Osteoblast (primary cell): ENCODE measurements around the gene EXOSC10. TPM values are rescaled to one million over a fixed set of nuclear protein-coding genes. Genes with fewer than 3 reads are reported as not detected.
"Not testable (repeated sequence)": the region's sequence is repeated elsewhere in the genome, so short reads cannot be mapped to it uniquely, and the experiment has no call there.

Experiments
- DNase-seq: peaks from one replicate; pipeline ENCODE4 v3.0.0; 2011; ENCODE audit warnings: low spot score, mixed read lengths; ENCODE audit not compliant: insufficient read length; ENCODE audit errors: missing footprints
- H2AFZ ChIP-seq: 2 replicates; pipeline ENCODE4 v1.6.0; 2011; ENCODE audit warnings: mild to moderate bottlenecking, low read length
- H3K27ac ChIP-seq: 2 replicates; pipeline ENCODE4 v1.5.1; 2011; ENCODE audit warnings: mild to moderate bottlenecking, low read depth, low read length, moderate library complexity
- H3K27me3 ChIP-seq: 2 replicates; pipeline ENCODE4 v1.6.0; 2012; ENCODE audit warnings: mild to moderate bottlenecking, control low read depth, inconsistent platforms, low read length, moderate library complexity; ENCODE audit not compliant: insufficient read depth
- H3K36me3 ChIP-seq: 2 replicates; pipeline ENCODE4 v1.5.1; 2011; ENCODE audit warnings: mild to moderate bottlenecking, low read length, control low read depth, moderate library complexity; ENCODE audit not compliant: insufficient read depth
- H3K4me1 ChIP-seq: 2 replicates; pipeline ENCODE4 v1.5.1; 2011; ENCODE audit warnings: mild to moderate bottlenecking, low read length, control low read depth, moderate library complexity; ENCODE audit not compliant: insufficient read depth
- H3K4me2 ChIP-seq: 2 replicates; pipeline ENCODE4 v1.6.0; 2011; ENCODE audit warnings: mild to moderate bottlenecking, low read length; ENCODE audit not compliant: insufficient read depth
- H3K4me3 ChIP-seq: fragments of 200-600 bp; sonication (generic); 3 replicates; pipeline ENCODE4 v1.5.1; 2012; ENCODE audit warnings: mild to moderate bottlenecking, low read length, inconsistent platforms; ENCODE audit not compliant: insufficient read depth
- H3K79me2 ChIP-seq: 2 replicates; pipeline ENCODE4 v1.6.0; 2012; ENCODE audit warnings: mild to moderate bottlenecking, low read length, control low read depth, inconsistent platforms; ENCODE audit not compliant: insufficient read depth
- H3K9me3 ChIP-seq: 2 replicates; pipeline ENCODE4 v1.5.1; 2011; ENCODE audit warnings: low read depth, low read length, control low read depth
- H4K20me1 ChIP-seq: 2 replicates; pipeline ENCODE4 v1.6.0; 2012; ENCODE audit warnings: mild to moderate bottlenecking, low read length, control low read depth; ENCODE audit not compliant: insufficient read depth
- total RNA-seq: library from RNA; depleted of rRNA; stranded (reverse); fragments of >200 nt; gene quantifications from 2 replicates; pipeline ENCODE4 v1.2.3, GENCODE V29; 2012
- TF ChIP-seq, protein P1 (sequence below): IDR thresholded peaks from 2 replicates; pipeline ENCODE4 v1.5.1; 2011; ENCODE audit warnings: mild to moderate bottlenecking, low read depth, low read length, moderate library complexity; ENCODE audit errors: extremely low read depth

Gene EXOSC10
- total RNA-seq, 1 donor, result 43.4 TPM

DNA sequence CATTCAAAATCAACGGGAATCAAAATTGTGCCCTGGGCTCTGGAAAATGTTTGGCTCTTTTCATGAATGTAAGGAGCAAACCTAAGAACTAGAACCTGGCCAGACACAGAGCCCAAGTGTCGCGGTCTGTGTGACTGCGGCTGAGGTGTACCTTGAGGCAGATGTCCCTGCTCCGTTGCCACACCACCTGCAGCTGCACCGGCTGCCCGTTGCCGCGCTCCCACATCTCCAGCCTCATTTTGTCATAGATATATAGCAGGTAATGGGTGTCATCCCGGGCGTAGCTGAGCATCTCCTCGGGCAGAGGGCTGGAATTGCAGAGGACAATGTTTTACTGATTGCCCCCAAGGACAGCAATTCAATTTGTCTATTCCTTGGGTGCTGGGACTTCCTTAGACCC, 18.7 kb downstream of the EXOSC10 start:
- no peaks in the 10 kb centered on the region for H3K79me2 ChIP-seq
- TF ChIP-seq, protein P1, sequence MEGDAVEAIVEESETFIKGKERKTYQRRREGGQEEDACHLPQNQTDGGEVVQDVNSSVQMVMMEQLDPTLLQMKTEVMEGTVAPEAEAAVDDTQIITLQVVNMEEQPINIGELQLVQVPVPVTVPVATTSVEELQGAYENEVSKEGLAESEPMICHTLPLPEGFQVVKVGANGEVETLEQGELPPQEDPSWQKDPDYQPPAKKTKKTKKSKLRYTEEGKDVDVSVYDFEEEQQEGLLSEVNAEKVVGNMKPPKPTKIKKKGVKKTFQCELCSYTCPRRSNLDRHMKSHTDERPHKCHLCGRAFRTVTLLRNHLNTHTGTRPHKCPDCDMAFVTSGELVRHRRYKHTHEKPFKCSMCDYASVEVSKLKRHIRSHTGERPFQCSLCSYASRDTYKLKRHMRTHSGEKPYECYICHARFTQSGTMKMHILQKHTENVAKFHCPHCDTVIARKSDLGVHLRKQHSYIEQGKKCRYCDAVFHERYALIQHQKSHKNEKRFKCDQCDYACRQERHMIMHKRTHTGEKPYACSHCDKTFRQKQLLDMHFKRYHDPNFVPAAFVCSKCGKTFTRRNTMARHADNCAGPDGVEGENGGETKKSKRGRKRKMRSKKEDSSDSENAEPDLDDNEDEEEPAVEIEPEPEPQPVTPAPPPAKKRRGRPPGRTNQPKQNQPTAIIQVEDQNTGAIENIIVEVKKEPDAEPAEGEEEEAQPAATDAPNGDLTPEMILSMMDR, result no peak
- no peak overlapping the region for H3K27ac ChIP-seq
- no peaks in the 10 kb centered on the region for H3K27me3 ChIP-seq
- H4K20me1 ChIP-seq, result no peaks in the 10 kb centered on the region
- no peaks in the 10 kb centered on the region for H3K4me1 ChIP-seq
- H3K9me3 ChIP-seq, result no peaks in the 10 kb centered on the region
- H3K36me3 ChIP-seq, result peaks cover 50% of the 10 kb centered on the region
- no peak overlapping the region for H3K4me3 ChIP-seq
- no peak overlapping the region for H2AFZ ChIP-seq
- DNase-seq, result no peak
- H3K4me2 ChIP-seq, result no peak overlapping the region

DNA sequence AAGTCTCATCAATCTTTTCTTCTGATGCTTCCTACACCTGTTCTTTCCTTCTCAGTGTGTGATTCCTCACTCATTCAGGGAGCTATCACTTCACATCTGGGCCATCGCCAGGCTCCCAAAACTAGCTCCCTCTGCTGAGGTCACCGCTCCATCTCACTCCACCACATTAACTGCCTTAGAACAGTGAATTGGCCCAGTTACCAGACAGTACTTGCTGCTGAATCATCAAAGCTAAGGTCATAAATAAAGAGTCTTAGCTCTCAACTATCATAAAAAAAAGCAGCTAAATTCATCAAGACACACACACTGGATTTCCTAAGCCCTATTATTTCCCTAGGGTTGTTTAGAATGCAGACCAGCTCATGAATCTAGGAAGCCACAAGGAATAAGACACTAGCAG, 21.0 kb downstream of the EXOSC10 start:
- H2AFZ ChIP-seq, result no peak overlapping the region
- H3K36me3 ChIP-seq, result peaks cover 66% of the 10 kb centered on the region
- H3K27ac ChIP-seq, result no peak overlapping the region
- H3K4me1 ChIP-seq, result no peaks in the 10 kb centered on the region
- TF ChIP-seq, protein P1, result no peak
- no peak overlapping the region for H3K4me2 ChIP-seq
- H3K79me2 ChIP-seq, result no peaks in the 10 kb centered on the region
- H4K20me1 ChIP-seq, result no peaks in the 10 kb centered on the region
- no peaks in the 10 kb centered on the region for H3K9me3 ChIP-seq
- no peaks in the 10 kb centered on the region for H3K27me3 ChIP-seq
- DNase-seq, result peak; percentile 94
- H3K4me3 ChIP-seq, result no peak overlapping the region

DNA sequence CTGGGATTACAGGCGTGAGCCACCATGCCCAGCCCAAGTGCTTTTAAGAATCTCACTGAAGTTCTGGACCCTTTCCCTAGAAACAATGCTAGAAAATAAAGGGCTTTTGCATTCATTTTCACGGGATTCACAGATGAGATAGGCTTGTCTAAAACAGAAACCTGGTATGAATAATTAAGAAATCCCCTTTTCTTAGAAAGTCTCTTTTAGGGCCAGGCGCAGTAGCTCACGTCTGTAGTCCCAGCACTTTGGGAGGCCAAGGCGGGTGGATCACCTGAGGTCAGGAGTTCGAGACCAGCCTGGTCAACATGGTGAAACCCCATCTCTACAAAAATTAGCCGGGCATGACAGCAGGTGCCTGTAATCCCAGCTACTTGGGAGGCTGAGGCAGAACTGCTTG, 26.3 kb downstream of the EXOSC10 start:
- not testable (repeated sequence) for H3K9me3 ChIP-seq
- H3K36me3 ChIP-seq, result peaks cover 71% of the 10 kb centered on the region

DNA sequence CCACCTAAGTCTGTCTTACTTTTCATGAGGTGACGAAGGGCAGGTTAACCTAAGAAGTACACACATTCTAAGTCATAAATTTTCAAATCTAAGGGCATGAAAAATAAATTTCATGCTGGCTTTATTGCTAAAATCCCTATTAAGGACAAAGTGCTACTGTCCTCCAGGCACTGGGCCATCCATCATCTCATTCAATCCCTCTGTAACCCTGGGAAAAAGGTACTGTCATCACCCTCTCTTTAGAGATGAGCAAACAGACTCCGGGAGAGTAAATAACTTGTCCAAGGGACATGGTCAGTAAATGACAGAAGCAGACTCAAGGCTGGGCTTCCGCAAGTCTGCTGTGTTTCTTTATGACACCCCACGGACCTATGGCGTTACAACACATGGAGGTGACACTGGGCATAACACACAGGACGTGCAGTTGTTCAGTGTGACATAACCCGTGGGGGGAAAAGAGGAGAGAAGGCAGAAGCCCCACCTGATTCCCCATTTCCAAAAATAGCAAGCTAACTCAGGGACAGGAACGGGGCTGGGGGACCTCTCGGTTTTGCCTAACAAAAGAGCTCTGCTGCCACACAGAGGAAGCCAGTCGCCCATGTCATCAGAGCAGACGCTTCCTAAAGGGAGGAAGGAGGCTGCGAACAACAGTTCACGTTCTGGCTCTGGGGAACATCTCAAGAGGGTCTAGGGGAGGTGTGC, 27.3 kb downstream of the EXOSC10 start:
- peaks cover 76% of the 10 kb centered on the region for H3K36me3 ChIP-seq
- H3K79me2 ChIP-seq, result no peaks in the 10 kb centered on the region
- no peak overlapping the region for H3K27ac ChIP-seq
- no peaks in the 10 kb centered on the region for H3K27me3 ChIP-seq
- H3K4me2 ChIP-seq, result no peak overlapping the region
- no peaks in the 10 kb centered on the region for H3K9me3 ChIP-seq
- H4K20me1 ChIP-seq, result no peaks in the 10 kb centered on the region
- H3K4me1 ChIP-seq, result no peaks in the 10 kb centered on the region
- peak; percentile 27 for DNase-seq
- H2AFZ ChIP-seq, result no peak overlapping the region
- no peak overlapping the region for H3K4me3 ChIP-seq
- TF ChIP-seq, protein P1, result no peak

More for the DNA sequence above, 26.3 kb downstream of the EXOSC10 start:
- H3K4me1 ChIP-seq, H3K79me2 ChIP-seq, H2AFZ ChIP-seq, H4K20me1 ChIP-seq, DNase-seq, H3K27me3 ChIP-seq, H3K4me2 ChIP-seq, H3K4me3 ChIP-seq, H3K27ac ChIP-seq: not testable (repeated sequence)
